Astrocyte (in vitro differentiated cells and primary cell): ENCODE data around the gene AZU1.

Experiments
- CTCF ChIP-seq: IDR thresholded peaks from 2 replicates; pipeline ENCODE4 v1.5.1; 2011; ENCODE audit warnings: low read depth, mild to moderate bottlenecking, inconsistent platforms, low read length, moderate library complexity; ENCODE audit not compliant: insufficient read depth
- EZH2 ChIP-seq: IDR thresholded peaks from 2 replicates; pipeline ENCODE4 v1.6.1; 2012; ENCODE audit warnings: mild to moderate bottlenecking, low read length, inconsistent platforms; ENCODE audit not compliant: insufficient read depth

- TF ChIP-seq CTCF (no peak), EZH2 (no peak)
These were observed 35.6 kb downstream of the AZU1 start for GRCh38 chr19:863315-863620.
